Activated gamma-delta T cell treated with anti-CD3 and anti-CD28 coated beads, Interleukin-2, amount 50 U/mL, for 16 hours (primary cell): ENCODE results near the gene C2orf78.
A peak's percentile ranks its signal among the peaks of the same experiment; 100 is the strongest.
"Not testable (repeated sequence)": the region's sequence is repeated elsewhere in the genome, so short reads cannot be mapped to it uniquely, and the experiment has no call there.

Experiments used
- DNase-seq: peaks from one replicate; pipeline ENCODE4 v3.0.0-alpha.2; 2020; ENCODE audit warnings: low read depth

C2orf78 gene, protein sequence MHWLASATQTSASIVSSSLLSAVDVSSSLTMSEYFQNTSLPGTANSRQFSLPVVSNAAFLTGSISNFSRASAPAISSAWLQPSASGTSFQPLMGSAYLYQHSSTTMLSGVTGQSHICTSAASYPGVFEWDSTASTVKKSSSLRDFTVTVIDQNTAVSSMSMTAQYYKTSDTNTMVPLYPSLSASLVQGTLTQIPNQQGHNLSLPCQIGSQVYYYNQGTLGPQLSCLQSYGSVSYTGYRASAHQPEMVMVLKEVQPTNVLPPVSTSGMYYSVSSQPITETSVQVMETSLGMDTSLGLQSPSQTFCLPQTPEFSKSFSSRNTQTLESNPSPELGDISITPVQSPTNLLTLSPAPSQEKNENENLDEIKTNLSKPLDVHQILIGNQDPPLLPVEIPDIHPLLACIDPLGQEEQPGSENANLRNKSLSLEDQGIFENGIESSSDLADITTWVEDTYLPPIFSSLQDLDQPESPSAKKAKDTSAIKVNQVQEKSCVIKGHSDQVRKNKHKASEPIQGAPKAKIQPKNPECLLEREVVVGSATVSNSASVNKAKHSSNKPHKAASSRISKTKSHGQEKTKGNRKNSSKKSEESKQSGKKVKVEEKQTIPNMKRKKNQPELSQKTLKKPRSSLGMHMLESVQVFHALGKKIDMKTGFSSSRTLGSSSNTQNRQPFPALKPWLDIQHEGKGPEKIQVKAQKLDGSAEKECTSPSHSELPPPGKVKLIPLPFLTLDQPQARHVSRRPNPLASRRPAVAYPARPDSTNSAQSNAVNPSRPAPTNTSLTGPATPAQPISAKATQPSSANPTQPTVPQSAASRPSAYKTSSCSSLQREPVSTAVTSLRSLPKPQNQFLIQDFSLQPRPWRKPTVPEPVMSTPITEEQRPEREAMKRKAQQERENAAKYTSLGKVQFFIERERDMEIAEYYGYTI

DNA sequence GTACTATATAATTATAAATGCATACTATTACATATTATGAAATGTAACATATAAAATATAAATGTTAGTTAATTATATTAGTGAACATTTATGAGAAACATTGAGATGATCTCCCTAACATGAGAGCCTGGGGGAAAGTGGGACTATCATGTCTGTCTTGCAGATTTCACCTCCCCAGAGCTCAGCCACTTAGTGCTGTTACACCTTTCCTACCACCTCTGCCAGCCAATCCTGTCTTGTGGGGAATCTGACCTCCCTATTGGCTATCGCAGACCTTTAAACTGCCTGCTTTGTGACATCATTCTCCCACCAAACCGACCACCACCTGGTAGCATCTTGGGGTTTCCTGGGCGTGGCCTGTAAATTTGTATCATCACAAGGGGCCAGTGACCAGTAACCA is at the start of gene C2orf78:
Gene C2orf78 (plus strand): TSS at position 301 of the 400 bp plus-strand sequence. CDS start 127 bp downstream, outside the sequence.
- DNase-seq = not testable (repeated sequence)

DNA sequence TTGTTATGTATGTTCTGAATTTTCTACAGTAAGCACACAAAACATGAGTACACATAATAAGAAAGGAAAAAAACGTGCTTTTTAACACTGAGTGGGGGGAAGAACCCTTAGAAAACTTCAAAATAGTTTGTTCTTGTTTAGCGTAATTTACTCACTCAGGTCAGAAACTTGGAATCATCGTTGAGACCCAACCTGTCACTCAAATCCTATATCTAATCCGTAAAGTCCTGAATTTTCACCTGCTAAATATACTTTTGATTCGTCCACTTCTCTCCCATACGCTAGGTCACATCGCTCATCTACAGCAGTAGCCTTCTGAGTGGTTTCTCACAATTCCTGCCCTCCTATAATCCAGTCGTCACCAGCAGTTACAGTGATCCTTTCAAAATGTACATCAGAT is 47.6 kb upstream of the C2orf78 start:
- DNase-seq = no peak

DNA sequence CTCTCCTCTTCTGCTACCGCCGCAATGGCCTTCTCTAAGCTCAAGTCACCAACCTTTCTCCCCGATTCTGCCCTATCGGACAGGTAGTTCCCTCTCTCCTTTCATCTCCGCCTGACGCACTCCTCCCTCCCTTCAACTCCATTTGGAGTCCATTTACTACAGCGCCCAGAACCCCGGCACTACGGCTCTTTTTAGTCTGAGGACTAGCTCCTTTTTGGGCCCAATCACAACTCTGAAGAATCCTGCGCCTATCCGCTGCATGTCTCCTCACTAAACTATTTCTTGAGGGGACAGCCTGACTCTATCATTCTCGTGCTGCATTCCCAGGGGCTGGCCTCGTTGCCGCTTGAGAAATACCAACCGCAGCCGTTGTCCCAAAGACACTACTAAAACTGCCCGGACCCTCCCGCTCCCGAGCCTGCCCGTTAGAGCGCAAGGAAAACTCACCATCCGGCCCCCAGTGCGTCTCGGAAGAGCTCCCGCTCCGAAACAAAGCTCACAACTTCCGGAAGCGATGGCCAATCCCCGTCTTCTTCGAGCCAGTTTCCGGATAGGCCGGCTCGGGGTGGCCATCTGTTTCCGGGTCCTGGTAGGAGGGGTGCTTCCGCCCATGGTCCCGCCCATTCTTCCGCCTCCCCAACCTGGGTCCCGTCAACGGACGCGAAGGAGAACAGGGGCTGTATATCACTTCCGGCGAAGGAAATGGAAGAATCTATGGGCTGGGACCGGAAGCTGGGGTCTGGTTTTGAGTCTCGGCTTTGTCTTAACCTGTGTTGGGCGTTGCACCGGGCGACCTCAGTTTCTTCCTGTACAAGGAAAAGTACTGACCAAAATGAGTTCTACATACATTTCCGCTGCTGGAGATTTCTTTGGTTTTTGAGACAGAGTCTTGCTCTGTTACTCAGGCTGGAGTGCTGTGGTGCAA is 46.9 kb upstream of the C2orf78 start, which contains the start of gene TPRKB:
Gene TPRKB (minus strand): TSS at position 491 of the 925 bp plus-strand sequence. CDS start 2,776 bp downstream, outside the sequence.
- peak; percentile 93 for DNase-seq

DNA sequence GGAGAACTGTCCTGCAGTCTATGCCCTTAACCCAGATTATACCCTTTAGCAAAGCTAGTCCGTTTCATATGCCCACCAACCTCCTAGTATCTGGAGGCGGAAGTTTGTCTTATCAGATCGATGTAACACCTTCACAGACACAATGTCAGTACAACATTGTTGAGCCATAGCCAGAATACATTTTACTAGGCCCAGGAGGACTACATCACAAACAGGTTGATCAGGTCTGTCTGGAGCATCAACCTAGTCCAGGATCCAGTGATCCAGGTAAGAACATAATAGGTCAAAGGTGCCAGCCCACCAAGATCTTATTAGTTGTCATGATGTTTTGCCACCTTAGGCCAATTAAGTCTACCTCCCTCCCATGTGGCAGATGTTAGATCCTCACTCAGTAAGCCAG is 44.9 kb upstream of the C2orf78 start:
- DNase-seq = no peak

DNA sequence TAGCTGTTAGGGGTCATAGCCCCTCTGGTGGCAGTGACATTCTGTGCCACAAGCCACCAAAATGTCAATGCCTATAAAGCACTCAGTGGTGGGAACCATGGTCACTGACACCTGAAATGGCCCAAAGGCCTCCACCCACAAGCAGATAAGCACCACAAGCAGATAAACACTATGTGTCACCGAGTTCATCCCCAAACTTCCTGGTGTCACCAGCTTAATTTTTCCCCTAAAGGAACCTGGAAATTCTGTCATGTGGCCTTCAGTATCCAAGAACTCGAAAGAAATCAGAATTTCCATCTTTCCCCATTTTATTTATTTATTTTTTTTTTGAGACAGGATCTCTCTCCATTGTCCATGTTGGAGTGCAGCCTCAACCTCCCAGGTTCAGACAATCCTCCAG is 43.2 kb upstream of the C2orf78 start:
- no peak for DNase-seq

DNA sequence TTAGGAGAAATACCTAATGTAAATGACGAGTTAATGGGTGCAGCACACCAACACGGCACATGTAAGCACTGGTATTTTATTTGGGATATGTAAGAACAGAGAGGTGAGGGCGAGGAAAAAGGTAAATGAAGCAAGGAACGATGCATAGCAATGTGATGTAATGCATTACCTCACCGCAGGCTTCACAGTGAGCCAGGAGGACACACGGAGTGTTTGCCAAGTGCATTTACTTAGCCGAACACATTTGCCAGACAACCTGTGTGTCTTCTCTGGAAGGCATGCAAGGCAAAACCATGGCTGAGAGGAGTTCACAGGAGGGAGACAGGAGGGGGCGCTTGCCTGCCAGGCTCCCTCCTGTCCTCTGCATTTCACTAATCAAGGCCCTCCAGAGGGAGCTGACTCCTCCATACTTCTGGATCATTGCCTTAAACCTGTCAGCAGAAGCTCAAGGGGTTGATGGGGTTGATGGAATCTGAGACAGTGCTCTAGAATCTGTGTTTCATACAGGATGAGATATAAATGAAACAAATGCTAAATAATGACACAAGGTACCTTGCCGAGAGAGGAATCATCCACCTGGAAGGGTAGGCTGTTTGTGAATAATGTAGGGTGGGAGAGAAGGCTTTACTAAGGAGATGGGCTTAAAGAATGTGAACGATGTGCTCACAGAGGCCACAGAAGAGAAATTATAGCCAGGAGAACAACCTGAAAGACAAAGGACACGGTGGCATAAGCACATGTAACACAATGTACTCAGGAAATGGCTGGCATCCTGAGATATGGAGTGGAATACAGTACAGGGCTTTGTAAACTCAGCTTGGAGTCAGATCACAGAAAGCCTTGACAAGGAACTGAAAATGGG is 37.7 kb upstream of the C2orf78 start:
- no peak for DNase-seq

DNA sequence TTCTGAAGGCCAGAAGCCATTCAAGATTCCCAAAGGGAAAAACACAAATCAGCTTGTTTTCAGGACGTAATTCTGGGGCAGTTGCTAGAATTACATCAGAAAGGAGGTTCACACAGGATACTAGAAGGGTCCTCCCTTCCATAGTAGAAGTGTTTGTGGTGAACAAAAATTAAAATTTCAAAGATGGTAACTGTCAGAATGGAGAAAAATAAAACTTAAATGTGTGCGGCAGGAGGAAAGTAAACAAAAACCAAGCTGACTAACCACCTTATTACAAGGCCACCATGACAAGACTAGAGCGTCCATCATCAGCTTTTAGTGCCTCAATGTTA is 37.1 kb upstream of the C2orf78 start:
- DNase-seq = no peak

DNA sequence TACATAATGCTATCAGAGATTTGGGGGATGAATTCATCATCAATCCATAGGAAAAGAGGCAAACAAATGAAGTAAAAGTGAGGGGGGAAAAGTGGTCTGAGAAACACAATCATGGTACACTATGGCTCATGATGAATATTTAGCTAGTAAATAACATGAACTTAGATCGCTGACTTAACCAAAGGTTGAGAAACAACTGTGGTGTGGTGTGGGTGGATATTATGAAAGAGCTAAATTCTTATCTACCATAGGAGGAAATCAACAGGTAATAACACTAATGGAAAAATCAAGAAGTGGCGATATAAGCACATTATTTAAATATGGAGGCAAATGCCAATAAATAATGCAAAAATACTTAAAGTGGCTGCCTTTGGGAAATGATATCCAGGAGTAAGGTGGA is 34.7 kb upstream of the C2orf78 start:
- no peak for DNase-seq

GRCh38 chr2:73754332-73754731 is 29.7 kb upstream of the C2orf78 start:
- not testable (repeated sequence) for DNase-seq

GRCh38 chr2:73759285-73759764 is 24.7 kb upstream of the C2orf78 start:
- DNase-seq = no peak

DNA sequence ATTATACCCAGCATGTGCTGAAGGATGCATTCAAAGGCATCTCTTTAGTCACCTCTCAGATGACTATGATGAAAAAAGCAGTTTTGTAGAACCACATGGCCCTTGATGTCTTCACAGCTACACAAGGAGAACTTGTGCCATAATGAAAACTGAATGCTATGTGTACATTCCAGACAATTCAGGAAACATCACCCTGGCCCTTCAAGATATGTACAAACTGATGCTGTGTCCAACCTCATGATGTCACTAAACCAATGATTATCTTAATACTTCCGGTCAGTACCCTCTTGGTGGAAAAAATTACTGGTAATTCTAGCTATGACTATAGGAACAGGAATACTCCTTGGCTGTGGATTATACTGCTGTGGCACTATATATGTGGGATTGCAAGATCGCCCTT is 24.1 kb upstream of the C2orf78 start:
- no peak for DNase-seq

DNA sequence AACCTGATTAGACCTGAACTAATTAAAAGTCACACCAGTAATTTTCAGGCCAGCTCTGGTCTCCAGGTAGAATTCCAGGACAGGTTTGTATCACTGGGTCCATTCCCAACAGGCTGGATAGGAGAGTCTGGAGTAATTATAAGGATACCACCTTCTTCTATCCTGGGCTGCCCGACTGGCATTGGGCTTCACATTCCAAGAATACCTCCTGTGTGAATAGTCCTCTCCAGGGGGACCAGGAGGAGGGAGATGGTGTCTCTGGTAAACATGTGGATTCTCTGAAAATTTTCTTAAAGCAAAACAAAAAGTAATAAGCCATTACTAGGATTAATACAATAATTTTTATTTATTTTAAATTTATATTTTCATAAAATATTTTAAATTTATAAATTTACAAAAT is 21.4 kb upstream of the C2orf78 start:
- no peak for DNase-seq

GRCh38 chr2:73764945-73765344 is 19.0 kb upstream of the C2orf78 start:
- no peak for DNase-seq

DNA sequence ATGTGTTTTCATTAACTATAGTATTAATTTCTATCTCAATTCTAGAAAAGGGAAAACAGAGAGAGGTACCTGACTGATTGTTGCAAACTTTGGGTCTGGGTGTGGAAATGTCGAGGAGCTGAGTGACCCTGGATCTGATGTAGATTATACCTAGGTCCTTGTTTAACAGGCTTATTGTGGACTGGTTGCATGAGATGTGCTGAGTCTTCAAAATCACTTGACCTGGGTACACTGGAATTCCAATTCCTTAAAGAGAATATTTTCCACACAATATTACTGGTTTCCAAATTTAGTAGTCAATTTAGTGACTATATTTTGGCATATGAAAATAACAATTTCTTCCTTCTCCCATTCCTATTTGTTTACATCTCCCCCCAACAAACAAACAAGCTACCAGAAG is 17.6 kb upstream of the C2orf78 start:
- no peak for DNase-seq

DNA sequence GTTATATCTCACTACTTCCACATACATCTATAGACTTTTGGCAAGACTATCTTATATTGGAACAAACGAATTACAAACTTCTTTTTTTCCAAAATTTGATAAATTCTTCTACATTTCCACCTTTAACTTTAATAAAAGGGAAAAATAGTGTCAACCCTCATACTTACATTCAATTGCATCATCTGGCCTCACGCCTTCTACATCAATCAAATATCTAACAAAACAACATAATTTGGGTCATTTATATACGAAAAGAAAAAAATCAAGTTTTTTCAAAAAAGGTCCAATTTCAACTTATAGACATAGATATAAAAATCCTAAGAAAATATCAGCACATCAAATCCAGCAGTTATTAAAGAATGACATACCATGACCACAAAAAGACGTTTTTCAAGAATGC is 17.0 kb upstream of the C2orf78 start:
- no peak for DNase-seq

DNA sequence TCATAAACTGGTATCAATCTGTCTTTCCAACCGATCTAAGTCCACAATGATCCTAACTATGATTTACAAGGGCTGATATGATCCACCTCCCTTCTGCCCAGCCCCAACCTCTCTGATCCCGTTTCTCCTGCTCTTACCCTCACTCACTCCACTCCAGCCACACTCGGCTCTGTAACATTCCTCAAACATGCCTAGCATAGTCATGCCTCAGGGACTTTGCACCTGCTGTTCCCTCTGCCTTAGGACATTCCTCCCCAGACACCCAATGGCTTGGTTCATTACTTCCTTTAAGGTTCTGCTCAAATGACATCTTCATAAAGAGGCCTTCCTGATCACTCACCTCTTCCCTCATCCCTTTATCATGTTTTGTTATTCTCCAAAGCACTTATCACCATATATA is 13.3 kb upstream of the C2orf78 start:
- DNase-seq = no peak

DNA sequence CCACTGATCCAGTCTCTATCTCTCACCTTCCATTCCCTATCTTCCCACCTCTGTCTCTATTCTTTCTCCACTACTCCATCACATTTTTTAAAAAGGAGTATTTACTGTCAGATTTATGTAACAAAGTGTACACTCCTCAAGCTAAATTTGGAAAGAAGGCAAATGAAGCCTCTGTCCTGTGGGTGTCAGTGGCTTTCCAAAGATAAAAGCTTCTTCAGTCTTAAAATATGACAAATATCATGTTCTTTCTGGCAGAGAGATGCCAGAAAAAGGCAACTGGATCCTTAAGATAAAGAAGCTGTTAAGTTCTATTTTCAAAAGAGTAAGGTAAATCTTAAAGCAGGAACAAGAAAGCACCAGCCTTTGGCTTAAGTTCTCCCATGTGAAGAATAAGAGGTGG is 11.2 kb upstream of the C2orf78 start:
- DNase-seq = no peak

GRCh38 chr2:73776381-73776780 is 7.6 kb upstream of the C2orf78 start:
- DNase-seq = no peak

- DNase-seq = no peak
Measured at GRCh38 chr2:73776869-73777519, 7.0 kb upstream of the C2orf78 start.

DNA sequence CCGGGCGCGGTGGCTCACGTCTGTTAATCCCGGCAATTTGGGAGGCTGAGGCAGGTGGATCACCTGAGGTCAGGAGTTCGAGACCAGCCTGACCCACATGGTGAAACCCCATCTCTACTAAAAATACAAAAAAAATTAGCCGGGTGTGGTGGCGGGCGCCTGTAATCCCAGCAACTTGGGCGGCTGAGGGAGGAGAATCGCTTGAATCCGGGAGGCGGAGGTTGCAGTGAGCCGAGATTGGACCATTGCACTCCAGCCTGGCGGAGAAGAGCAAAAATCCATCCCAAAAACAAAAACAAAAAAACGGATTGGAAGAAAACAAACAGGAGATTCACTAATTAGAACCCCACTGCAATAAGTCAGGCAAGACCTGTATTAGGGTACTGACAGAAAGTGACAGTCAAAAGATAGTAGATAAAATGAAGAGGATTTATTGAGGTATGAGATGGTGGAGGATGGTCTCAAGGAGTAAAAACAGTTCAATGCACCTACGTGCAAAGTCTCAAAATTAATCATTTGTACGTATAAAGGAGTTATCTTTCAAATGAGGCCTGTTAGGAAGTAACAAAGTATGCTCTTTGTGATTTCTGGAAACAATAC is 5.0 kb upstream of the C2orf78 start:
- DNase-seq = not testable (repeated sequence)
